NCI-H1694 treated with DMSO at 0.1 percent for 48 hours (cell line): Measurements from ENCODE around the gene PPP1R3F.
"Not testable (repeated sequence)": the region's sequence is repeated elsewhere in the genome, so short reads cannot be mapped to it uniquely, and the experiment has no call there.

Experiments used
- DNase-seq: peaks from one replicate; lab custom pipeline; 2025; lab: John Stamatoyannopoulos, UW

The PPP1R3F gene

DNA sequence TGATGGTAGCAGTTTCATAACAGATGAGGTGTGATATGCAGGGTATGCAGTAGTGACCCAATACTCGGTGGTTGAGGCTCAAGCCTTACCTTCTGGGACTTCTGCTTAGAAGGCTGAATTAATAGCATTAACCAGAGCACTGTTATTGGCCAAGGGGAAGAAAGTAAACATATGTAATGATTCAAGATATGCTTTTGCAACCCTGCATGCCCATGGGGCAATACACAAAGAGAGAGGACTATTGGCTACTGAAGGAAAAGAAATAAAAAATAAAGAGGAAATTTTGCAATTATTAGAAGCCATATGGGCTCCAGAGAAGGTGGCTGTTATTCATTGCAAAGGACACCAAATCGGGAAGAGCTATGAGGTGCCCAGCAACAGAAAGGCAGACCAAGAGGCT is 42.6 kb downstream of the PPP1R3F start:
- DNase-seq = no peak

DNA sequence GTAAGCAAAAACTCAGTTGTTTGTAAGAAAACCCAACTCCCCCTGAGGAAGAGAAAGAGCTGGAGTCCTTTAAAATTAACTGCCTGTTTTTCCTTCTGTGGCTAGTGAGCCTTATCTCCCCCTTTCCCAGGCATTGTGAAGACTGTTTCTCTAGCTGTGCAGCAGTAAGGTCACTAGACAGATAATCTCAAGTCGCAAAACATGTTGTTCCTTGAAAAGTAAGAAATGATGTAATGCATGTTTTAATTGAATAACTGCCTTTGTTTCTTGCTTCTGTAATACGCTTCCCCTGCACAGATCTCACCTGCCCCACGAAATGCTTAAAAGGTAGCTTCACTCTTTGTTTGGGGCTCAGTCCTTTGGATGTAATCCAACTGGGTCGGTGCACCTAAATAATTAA is 46.5 kb downstream of the PPP1R3F start:
- DNase-seq = no peak

DNA sequence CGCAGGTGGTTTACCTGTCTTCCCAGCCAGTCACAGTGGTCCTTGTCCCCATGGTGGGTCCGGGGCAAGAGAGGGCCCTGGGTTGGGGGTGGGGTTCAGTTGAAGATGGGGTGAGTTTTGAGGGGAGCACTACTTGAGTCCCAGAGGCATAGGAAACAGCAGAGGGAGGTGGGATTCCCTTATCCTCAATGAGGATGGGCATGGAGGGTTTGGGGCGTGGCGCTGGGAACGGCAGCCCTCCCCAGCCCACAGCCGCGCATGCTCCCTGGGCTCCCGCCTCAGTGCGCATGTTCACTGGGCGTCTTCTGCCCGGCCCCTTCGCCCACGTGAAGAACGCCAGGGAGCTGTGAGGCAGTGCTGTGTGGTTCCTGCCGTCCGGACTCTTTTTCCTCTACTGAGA is 52.1 kb downstream of the PPP1R3F start, which contains the start of gene GAGE12J:
Gene GAGE12J (plus strand): TSS at position 301 of the 400 bp plus-strand sequence. CDS start 1,157 bp downstream, outside the sequence.
- DNase-seq = not testable (repeated sequence)

DNA sequence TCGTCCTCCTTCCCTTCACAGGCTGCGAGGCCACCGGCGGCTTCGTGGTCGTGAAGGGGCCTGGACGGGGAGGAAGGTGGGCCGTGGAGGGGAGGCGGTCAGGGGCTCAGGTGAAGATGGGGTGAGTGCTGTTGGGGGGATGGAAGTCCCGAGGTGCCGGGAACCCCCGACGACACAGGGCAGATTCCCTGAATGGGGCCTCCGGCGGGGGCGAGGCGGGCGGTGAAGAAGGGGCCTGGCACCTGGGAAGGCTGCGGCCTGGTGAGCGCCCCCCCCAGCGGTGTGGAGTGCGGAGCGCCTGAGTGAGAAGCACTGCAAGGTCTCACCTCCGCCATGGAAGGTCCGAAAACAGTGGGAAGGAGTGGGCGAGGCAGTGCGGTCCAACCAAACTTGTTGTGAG is 52.7 kb downstream of the PPP1R3F start:
- not testable (repeated sequence) for DNase-seq

DNA sequence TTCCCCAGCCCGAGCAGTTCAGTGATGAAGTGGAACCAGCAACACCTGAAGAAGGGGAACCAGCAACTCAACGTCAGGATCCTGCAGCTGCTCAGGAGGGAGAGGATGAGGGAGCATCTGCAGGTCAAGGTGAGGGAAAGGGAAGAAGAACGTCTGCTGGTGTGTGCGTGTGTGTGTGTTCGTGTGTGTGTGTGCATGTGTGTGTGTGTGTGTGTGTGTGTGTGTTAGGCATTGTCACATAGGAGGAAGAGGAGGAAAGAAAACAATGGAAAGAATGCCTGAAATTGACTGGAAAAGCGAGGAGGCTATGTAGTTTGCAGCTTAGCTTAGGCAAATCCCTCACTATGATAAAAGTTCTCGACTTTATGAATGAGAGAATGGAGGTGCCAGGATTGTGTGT is 54.1 kb downstream of the PPP1R3F start:
- DNase-seq = not testable (repeated sequence)

DNA sequence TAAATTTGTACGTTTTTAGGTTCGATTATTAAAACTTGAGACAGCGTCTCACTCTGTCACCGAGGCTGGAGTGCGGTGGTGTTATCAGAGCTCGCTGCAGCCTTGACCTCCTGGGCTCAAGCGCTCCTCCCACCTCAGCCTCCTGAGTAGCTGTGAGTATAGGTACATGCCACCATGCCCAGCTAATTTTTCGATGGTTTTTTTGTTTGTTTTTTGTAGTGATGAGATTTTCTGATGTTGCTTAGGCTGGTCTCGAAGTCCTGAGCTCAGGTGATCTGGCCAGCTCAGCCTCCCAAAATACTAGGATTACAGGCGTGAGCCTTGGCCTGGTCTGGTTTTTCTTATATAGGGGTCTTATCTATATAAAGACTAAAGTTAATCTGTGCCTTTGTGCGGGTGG is 60.8 kb downstream of the PPP1R3F start:
- DNase-seq = not testable (repeated sequence)

DNA sequence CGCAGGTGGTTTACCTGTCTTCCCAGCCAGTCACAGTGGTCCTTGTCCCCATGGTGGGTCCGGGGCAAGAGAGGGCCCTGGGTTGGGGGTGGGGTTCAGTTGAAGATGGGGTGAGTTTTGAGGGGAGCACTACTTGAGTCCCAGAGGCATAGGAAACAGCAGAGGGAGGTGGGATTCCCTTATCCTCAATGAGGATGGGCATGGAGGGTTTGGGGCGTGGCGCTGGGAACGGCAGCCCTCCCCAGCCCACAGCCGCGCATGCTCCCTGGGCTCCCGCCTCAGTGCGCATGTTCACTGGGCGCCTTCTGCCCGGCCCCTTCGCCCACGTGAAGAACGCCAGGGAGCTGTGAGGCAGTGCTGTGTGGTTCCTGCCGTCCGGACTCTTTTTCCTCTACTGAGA is 61.7 kb downstream of the PPP1R3F start, which contains the start of gene GAGE13:
Gene GAGE13 (plus strand): TSS at position 301 of the 400 bp plus-strand sequence. CDS start 1,156 bp downstream, outside the sequence.
- not testable (repeated sequence) for DNase-seq

DNA sequence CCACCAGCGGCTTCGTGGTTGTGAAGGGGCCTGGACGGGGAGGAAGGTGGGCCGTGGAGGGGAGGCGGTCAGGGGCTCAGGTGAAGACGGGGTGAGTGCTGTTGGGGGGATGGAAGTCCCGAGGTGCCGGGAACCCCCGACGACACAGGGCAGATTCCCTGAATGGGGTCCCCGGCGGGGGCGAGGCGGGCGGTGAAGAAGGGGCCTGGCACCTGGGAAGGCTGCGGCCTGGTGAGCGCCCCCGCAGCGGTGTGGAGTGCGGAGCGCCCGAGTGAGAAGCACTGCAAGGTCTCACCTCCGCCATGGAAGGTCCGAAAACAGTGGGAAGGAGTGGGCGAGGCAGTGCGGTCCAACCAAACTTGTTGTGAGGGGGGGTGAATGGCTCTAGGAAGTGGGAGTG is 62.2 kb downstream of the PPP1R3F start:
- not testable (repeated sequence) for DNase-seq
